Lower leg skin (tissue), 4 donors: ENCODE data around the gene RTL3. TPM values are rescaled to one million over a fixed set of nuclear protein-coding genes. Genes with fewer than 3 reads are reported as not detected.

ENCODE experiments used
- DNase-seq, 2 donors: peaks; one replicate each; pipeline ENCODE4 v3.0.0-alpha.2; 2019; ENCODE audit warnings: low spot score in 2 of 2
- H3K4me3 ChIP-seq: fragments of 200-600 bp; sonication (generic); 2 replicates; pipeline ENCODE4 v1.5.1; 2017; ENCODE audit warnings: mild to moderate bottlenecking, low read depth; ENCODE audit not compliant: poor library complexity, severe bottlenecking
- POLR2A ChIP-seq, 2 donors: fragments of 450-650 bp; IDR thresholded peaks; one replicate each; pipeline ENCODE4 v1.6.1; 2016 to 2017; ENCODE audit warnings: antibody characterized with exemption in 2 of 2, mild to moderate bottlenecking in 1 of 2, moderate library complexity in 1 of 2
- WGBS, 2 donors: methylation state at CpG; one replicate each; pipeline ENCODE4 v1.1.5; 2018; 5-methylcytosine and 5-hydroxymethylcytosine counted together
- intact Hi-C: fragments of 100-400 bp; cut with DNase I; formaldehyde crosslinking; loops from one replicate; pipeline ENCODE4 v1.15.0; 2023; ENCODE audit warnings: low total_unique reads
- total RNA-seq, 4 donors: library from RNA; depleted of rRNA; stranded (reverse); fragments of >200 nt; gene quantifications; one replicate each; pipeline ENCODE4 v1.1.0, GENCODE V29; 2016
- TF ChIP-seq, protein P1 (sequence below), 3 donors: fragments of 450-650 bp; IDR thresholded peaks; one replicate each; pipeline ENCODE4 v1.5.1; 2016; ENCODE audit warnings: antibody characterized with exemption in 3 of 3, mild to moderate bottlenecking in 3 of 3, moderate library complexity in 2 of 3

RTL3 gene
- total RNA-seq, 4 donors from 2014 or later, result 0.10 to 0.49 TPM; not detected in 2

GRCh38 chrX:78624962-78625909 lies 33.9 kb downstream of the RTL3 start:
- intact Hi-C loops, result no loop called here
- no peak for DNase-seq

DNA sequence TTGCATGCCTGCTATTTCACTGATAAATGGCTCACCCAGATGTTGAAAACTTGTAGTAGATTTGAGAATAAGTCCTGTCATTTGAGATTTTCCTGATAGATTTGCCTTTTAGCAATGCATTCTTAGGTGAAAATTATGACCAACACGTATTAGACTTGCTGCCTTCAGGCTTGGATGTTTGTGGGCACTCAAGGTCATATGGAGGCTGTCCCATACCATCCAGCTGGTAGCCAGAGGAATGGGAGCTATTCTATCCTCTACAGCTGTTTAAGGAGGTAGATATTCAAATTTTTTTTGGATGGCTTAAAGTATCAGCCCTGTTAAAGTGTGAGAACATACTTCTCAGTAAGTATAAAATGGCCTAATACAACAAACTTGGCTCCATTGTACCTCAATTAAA lies 34.7 kb downstream of the RTL3 start:
- intact Hi-C loops, result no loop called here
- H3K4me3 ChIP-seq, result no peak overlapping the region
- no peak for TF ChIP-seq POLR2A (IDR thresholded peaks at IDR 0.05)
- TF ChIP-seq, protein P1, sequence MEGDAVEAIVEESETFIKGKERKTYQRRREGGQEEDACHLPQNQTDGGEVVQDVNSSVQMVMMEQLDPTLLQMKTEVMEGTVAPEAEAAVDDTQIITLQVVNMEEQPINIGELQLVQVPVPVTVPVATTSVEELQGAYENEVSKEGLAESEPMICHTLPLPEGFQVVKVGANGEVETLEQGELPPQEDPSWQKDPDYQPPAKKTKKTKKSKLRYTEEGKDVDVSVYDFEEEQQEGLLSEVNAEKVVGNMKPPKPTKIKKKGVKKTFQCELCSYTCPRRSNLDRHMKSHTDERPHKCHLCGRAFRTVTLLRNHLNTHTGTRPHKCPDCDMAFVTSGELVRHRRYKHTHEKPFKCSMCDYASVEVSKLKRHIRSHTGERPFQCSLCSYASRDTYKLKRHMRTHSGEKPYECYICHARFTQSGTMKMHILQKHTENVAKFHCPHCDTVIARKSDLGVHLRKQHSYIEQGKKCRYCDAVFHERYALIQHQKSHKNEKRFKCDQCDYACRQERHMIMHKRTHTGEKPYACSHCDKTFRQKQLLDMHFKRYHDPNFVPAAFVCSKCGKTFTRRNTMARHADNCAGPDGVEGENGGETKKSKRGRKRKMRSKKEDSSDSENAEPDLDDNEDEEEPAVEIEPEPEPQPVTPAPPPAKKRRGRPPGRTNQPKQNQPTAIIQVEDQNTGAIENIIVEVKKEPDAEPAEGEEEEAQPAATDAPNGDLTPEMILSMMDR (IDR thresholded peaks at IDR 0.05), result no peak
- DNase-seq, result no peak
- 8 to 60% methylated on average over 1 of the region's 1 CpG for WGBS, 2 donors

More at GRCh38 chrX:78624962-78625909, 33.9 kb downstream of the RTL3 start:
- H3K4me3 ChIP-seq, result no peak overlapping the region
- no peak for TF ChIP-seq POLR2A (IDR thresholded peaks at IDR 0.05)
- TF ChIP-seq, protein P1 (IDR thresholded peaks at IDR 0.05), result no peak
- WGBS, 2 donors, result 27 to 35% methylated on average over 2 of the region's 2 CpGs

- intact Hi-C loops, result no loop called here
- no peak for DNase-seq
- WGBS, 2 donors, result 16 to 35% methylated on average over 1 of the region's 1 CpG
Observed at GRCh38 chrX:78622831-78623230, 36.3 kb downstream of the RTL3 start.

DNA sequence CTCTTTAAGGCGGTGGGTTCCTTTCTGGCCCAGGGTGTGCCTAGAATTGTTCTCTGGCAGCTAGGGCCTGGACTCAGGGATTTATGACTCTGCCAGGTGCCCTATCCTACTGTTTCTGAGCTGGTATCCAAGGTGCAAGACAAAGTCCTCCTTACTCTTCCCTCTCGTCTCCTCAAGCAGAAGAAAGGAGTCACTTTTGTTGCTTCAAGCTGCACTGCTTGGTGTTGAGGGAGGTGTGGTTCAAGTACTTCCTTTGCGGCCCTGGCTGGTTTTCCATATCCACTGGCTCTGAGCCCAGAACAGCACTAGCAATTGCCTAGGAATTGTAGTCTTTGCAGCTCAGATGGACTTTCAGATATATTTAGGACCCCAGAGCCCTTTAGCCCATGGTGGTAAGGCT lies 39.3 kb downstream of the RTL3 start:
- TF ChIP-seq, protein P1 (IDR thresholded peaks at IDR 0.05), result no peak
- TF ChIP-seq POLR2A (IDR thresholded peaks at IDR 0.05), result no peak
- H3K4me3 ChIP-seq, result no peak overlapping the region
- intact Hi-C loops, result no loop called here
- DNase-seq, result no peak
- 22 to 47% methylated on average over 3 of the region's 3 CpGs for WGBS, 2 donors

More at GRCh38 chrX:78622831-78623230, 36.3 kb downstream of the RTL3 start:
- TF ChIP-seq, protein P1 (IDR thresholded peaks at IDR 0.05), result no peak
- no peak for TF ChIP-seq POLR2A (IDR thresholded peaks at IDR 0.05)
- H3K4me3 ChIP-seq, result no peak overlapping the region

GRCh38 chrX:78618987-78619386 lies 40.1 kb downstream of the RTL3 start:
- intact Hi-C loops, result no loop called here
- no peak for TF ChIP-seq POLR2A (IDR thresholded peaks at IDR 0.05)
- TF ChIP-seq, protein P1 (IDR thresholded peaks at IDR 0.05), result no peak
- DNase-seq, result no peak
- 93 to 100% methylated on average over 2 of the region's 2 CpGs for WGBS, 2 donors
- H3K4me3 ChIP-seq, result no peak overlapping the region
